LNCAP (cell line): ENCODE data around the gene GREB1L.

Experiments used
- TF ChIP-seq, protein P1 (sequence below): fragments of 450-650 bp; IDR thresholded peaks from 2 replicates; pipeline ENCODE4 v1.5.1; 2017; ENCODE audit warnings: mild to moderate bottlenecking

GREB1L gene

DNA sequence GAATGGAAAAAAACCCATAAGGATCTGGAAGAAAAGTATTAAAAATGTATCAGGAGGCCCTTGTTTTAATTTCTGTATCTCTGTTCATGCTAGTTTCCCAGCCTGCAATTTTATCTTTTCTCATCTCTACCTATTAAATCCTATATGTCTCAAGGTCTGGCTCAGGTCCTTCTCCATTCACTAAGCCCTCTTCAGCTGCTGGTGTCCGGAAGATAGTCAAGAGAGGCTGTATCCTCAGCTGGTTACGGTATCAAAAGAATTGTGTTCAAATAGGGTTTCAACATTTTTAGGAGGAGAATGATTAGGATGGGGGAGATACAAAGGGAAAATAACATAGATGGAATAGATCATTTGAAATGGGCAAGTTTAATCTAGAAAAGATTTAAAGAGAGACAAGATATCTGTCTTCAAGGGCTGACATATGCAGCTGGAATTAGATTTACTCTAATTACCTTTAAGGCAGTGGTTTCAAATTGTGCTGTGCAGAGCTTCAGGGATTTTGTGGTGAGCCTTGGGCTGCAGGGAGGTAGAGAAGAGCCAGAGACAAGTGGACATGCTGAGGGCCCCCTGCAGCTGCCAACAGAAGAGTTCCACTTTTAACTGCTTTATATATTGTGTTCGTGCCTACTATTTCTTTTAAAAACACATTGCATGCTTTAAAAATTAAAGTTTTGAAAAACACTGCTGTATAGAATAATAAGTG lies 24.1 kb downstream of the GREB1L start:
- TF ChIP-seq, protein P1, sequence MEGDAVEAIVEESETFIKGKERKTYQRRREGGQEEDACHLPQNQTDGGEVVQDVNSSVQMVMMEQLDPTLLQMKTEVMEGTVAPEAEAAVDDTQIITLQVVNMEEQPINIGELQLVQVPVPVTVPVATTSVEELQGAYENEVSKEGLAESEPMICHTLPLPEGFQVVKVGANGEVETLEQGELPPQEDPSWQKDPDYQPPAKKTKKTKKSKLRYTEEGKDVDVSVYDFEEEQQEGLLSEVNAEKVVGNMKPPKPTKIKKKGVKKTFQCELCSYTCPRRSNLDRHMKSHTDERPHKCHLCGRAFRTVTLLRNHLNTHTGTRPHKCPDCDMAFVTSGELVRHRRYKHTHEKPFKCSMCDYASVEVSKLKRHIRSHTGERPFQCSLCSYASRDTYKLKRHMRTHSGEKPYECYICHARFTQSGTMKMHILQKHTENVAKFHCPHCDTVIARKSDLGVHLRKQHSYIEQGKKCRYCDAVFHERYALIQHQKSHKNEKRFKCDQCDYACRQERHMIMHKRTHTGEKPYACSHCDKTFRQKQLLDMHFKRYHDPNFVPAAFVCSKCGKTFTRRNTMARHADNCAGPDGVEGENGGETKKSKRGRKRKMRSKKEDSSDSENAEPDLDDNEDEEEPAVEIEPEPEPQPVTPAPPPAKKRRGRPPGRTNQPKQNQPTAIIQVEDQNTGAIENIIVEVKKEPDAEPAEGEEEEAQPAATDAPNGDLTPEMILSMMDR: no peak

DNA sequence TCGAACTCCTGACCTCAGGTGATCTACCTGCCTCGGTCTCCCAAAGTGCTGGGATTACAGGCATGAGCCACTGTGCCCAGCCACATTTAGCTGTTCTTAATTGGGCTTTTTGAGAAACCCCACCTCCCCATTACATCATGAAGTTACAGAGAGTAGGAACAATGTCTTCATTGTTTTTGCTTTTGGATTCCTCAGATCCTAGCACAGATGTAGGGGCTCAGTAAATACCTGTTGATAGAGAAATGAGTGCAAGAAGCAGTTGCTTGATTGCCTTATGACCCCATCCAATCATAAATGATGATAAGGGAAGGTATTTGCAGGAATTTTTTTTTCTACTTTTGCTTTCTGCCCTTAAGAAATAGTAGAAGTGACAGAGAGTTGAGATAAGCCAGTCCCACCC lies 25.4 kb downstream of the GREB1L start:
- TF ChIP-seq, protein P1: no peak

DNA sequence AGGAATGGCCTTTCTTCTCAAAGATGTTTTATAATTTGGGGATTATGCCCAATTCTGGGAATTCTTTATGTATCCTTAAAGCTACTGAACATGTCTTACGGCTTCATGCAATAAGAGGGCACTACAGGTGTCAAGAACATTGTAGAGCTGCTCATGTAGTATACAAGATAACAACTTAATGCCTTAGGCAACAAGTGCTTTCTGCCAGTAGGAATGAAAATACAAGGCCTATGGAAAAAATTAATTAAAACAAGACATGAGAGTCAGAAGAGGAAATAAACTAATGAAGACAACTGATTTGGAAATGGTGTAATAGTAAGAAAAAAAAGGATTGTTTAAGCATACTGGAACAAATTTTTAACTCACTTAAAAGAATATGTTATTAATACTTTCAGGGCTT lies 27.3 kb downstream of the GREB1L start:
- TF ChIP-seq, protein P1: no peak

DNA sequence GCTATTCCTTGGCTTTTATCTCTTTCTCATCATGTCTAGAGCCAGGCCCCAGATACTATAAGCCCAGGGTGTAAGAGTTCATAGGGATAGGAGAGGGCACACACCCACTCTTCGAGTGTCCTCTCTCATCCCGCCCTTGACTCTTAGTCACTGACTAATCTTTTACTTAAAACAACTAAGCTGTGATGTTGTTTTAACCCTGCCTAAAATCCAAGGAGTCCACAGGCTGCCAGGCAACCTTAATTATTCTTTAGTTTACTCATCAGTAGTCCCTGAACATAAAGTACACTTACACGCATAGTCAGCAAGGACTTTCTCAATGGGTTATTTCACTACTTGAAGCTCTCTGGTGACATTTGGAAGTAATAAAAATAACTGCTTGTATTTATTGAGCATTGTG lies 28.4 kb downstream of the GREB1L start:
- TF ChIP-seq, protein P1: no peak

DNA sequence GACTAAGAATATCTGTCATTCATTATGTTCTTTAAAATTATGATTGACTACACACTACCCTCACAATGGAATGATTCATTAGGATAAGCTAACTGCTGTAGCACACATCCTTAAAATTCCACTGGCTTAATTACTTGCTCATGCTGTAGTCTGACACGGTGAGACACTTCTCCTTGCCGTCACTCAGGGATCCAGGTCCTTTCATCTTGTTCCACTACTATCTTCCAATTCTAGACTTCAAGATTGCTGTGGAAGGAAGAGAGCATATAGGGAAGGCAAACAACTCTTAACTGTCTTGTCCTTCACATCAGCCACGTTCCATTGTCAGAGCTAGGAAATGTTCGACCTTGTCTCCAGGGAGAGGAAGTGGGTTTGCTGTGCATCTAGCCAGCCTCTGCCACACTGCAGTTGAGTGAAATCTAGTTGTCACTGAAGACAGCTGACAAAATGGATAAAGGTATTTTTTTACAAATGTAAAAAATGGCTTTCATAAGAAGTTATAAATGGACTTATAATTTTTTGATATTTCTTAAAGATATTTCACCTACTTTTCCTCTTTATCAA lies 30.1 kb downstream of the GREB1L start:
- TF ChIP-seq, protein P1: no peak

DNA sequence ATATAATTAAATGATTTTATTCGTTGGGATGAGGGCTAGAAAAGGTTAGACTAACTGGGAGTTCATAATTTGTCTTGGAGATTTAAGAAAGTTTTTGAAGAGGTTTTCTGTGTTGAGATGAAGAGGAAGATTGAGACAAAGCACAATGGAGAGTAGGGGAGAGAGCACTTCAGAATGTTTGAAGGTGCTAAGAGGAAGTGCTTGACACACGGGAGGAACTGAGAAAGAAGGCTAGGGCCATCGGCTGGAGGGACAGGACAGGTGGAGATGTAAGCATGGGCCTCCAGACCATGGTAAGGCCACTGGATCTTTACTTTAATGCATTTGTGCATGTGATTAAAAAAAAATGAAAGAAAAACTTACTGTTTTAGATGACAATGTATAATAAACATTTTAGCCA lies 31.5 kb downstream of the GREB1L start:
- TF ChIP-seq, protein P1: no peak

DNA sequence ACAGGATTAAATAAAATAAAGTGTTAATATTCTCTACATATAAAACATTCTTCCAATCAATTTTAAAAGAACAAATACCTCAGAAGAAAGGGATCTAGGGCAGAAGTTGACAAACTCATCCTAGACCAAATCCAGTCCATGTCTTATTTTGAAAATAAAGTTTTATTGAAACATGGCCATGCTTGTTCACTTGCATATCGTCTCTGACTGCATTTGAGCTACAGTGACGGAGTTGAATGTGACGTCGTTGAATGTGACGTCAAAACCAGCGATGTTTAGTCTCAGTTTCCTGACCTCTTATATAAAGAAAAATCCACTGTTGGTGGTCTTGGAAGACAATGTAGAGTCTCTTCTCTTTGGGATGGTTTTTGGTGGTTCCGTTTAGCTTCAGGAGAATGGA lies 33.6 kb downstream of the GREB1L start:
- TF ChIP-seq, protein P1: no peak
